ENCODE measurements around the gene SLC11A1. TPM values are rescaled to one million over a fixed set of nuclear protein-coding genes. Genes with fewer than 3 reads are reported as not detected.
A peak's percentile ranks its signal among the peaks of the same experiment; 100 is the strongest.

SLC11A1 gene
- total RNA-seq, 1 experiment from 2014 or later, result 0.33 TPM

- Histone ChIP-seq H3K27me3 (ENCODE audit: low read length) (no peaks in the 10 kb centered on the region), H3K36me3 (ENCODE audit: low read depth, low read length) (no peaks in the 10 kb centered on the region), H3F3A (ENCODE audit: low read length, unreplicated experiment) (peaks cover 8% of the 10 kb centered on the region), H3K4me3 (ENCODE audit: low read length) (peak overlapping the region; percentile 80), H2AFZ (ENCODE audit: low read length) (peak overlapping the region; percentile 97), H3K4me1 (ENCODE audit: insufficient read depth, low read length) (peaks cover 33% of the 10 kb centered on the region), H3K79me2 (ENCODE audit: low read length) (peaks cover 31% of the 10 kb centered on the region), H3K9me3 (ENCODE audit: low read length) (no peaks in the 10 kb centered on the region), H3K9ac (ENCODE audit: low read length) (peak overlapping the region; percentile 83), H3K9me2 (replicated peaks; ENCODE audit: low read length) (no peaks in the 10 kb centered on the region), H3K27ac (ENCODE audit: low read length) (peak overlapping the region; percentile 93), H4K20me1 (ENCODE audit: low read length) (no peaks in the 10 kb centered on the region), H3K4me2 (ENCODE audit: low read length) (peak overlapping the region; percentile 98)
- ATAC-seq, result peak; percentile 41
- intact Hi-C loops (cut with micrococcal nuclease), result loop anchor here (1.0 to 5.0 kb wide), 6 partner anchors 40 to 210 kb away; partner anchors contain the start of genes CATIP, CNOT9 and USP37
- DNase-seq, result peak; percentile 97
- no TSS peak for BruUV-seq (replicated peaks)
- TF ChIP-seq EZH2 (IDR thresholded peaks at IDR 0.05; ENCODE audit: low read length, unreplicated experiment), result no peak
- TF ChIP-seq CTCF (conservative IDR thresholded peaks at IDR 0.05; ENCODE audit: low read depth, low read length), result peak; percentile 87
- 0 out of 2 replicates have a peak, but pooled peaks have one; percentile 29 for TF ChIP-seq EZH2phosphoT487 (IDR thresholded peaks at IDR 0.05; ENCODE audit: borderline replicate concordance, low read length)
- ChIA-PET POLR2A (ENCODE audit: unreplicated experiment) (no interaction called here), CTCF (interaction anchor here (0.5 to 1.2 kb wide), 10 partner anchors 9 to 266 kb away, joined by 3 to 16 read pairs (median 4); partner anchors contain the start of genes AAMP and PNKD)
These were observed 14.0 kb downstream of the SLC11A1 start for GRCh38 chr2:218395826-218396687.

GRCh38 chr2:218396688-218397462 lies 14.8 kb downstream of the SLC11A1 start:
- intact Hi-C loops (cut with micrococcal nuclease), result loop anchor here (1.0 to 5.0 kb wide), 6 partner anchors 41 to 211 kb away; partner anchors contain the start of genes CATIP, CNOT9 and USP37
- Histone ChIP-seq H3K9me3 (ENCODE audit: low read length) (no peaks in the 10 kb centered on the region), H3F3A (ENCODE audit: low read length, unreplicated experiment) (peaks cover 8% of the 10 kb centered on the region), H3K9ac (ENCODE audit: low read length) (peak overlapping the region; percentile 83), H3K4me2 (ENCODE audit: low read length) (peak overlapping the region; percentile 98), H3K79me2 (ENCODE audit: low read length) (peaks cover 39% of the 10 kb centered on the region), H3K27ac (ENCODE audit: low read length) (peak overlapping the region; percentile 93), H3K4me1 (ENCODE audit: insufficient read depth, low read length) (peaks cover 39% of the 10 kb centered on the region), H3K36me3 (ENCODE audit: low read depth, low read length) (no peaks in the 10 kb centered on the region), H3K27me3 (ENCODE audit: low read length) (no peaks in the 10 kb centered on the region), H2AFZ (ENCODE audit: low read length) (peak overlapping the region; percentile 97), H4K20me1 (ENCODE audit: low read length) (no peaks in the 10 kb centered on the region), H3K9me2 (replicated peaks; ENCODE audit: low read length) (no peaks in the 10 kb centered on the region), H3K4me3 (ENCODE audit: low read length) (peak overlapping the region; percentile 80)
- ChIA-PET CTCF (interaction anchor here (0.5 to 1.2 kb wide), 10 partner anchors 8 to 267 kb away, joined by 3 to 16 read pairs (median 4); partner anchors contain the start of genes AAMP and PNKD), POLR2A (ENCODE audit: unreplicated experiment) (interaction anchor here (0.7 kb wide), 1 partner anchor 906 kb away, joined by 3 read pairs; no protein-coding TSS in a partner anchor)
- no TSS peak for BruUV-seq (replicated peaks)
- peak; percentile 63; the same call in 1 of the 2 replicates for TF ChIP-seq EZH2phosphoT487 (IDR thresholded peaks at IDR 0.05; ENCODE audit: borderline replicate concordance, low read length)
- TF ChIP-seq CTCF (conservative IDR thresholded peaks at IDR 0.05; ENCODE audit: low read depth, low read length), result no peak
- peak; percentile 77 for DNase-seq
- peak; percentile 7 for ATAC-seq

All from PC-3 (cell line).